CD4-positive, alpha-beta memory T cell (primary cell): Measurements from ENCODE around the gene ERRFI1. TPM values are rescaled to one million over a fixed set of nuclear protein-coding genes. Genes with fewer than 3 reads are reported as not detected.

ENCODE experiments used
- CTCF ChIA-PET: fragments of 350-600 bp; sonication (Branson Sonifier 250); formaldehyde crosslinking; loops from one replicate; lab custom pipeline; 2021; ENCODE audit warnings: inconsistent platforms; ENCODE audit not compliant: partially characterized antibody; lab: Charles Lee
- POLR2A ChIA-PET: fragments of 350-600 bp; sonication (Branson Sonifier 250); formaldehyde crosslinking; loops from one replicate; lab custom pipeline; 2021; ENCODE audit not compliant: partially characterized antibody; lab: Charles Lee
- DNase-seq, 5 donors: peaks; one replicate each; pipeline versions ENCODE4 v3.0.0 to v3.0.0-alpha.2; 2020 to 2022; ENCODE audit warnings: mixed read lengths in 1 of 5
- H3K27ac ChIP-seq: one replicate; pipeline ENCODE4 v1.7.0; 2013; ENCODE audit warnings: low read depth, low read length
- H3K27me3 ChIP-seq: 2 replicates; pipeline ENCODE4 v1.7.0; 2013; ENCODE audit warnings: mild to moderate bottlenecking, low read length, moderate library complexity; ENCODE audit not compliant: insufficient read depth
- H3K36me3 ChIP-seq: 2 replicates; pipeline ENCODE4 v1.7.0; 2013; ENCODE audit warnings: mild to moderate bottlenecking, low read length, moderate library complexity; ENCODE audit not compliant: insufficient read depth
- H3K4me1 ChIP-seq: 2 replicates; pipeline ENCODE4 v1.7.0; 2013; ENCODE audit warnings: mild to moderate bottlenecking, low read length, moderate library complexity; ENCODE audit not compliant: insufficient read depth
- H3K4me3 ChIP-seq, 2 donors: one replicate each; pipeline ENCODE4 v1.7.0; 2013; ENCODE audit warnings: low read length in 2 of 2, mild to moderate bottlenecking in 1 of 2
- H3K9me3 ChIP-seq, 2 donors: one replicate each; pipeline ENCODE4 v1.7.0; 2013; ENCODE audit warnings: low read length in 2 of 2, control low read depth in 1 of 2; ENCODE audit not compliant: control insufficient read depth in 1 of 2
- H3K27ac Mint-ChIP-seq, 7 donors: one replicate each; pipeline ENCODE4 v1.8.0; 2020 to 2021; ENCODE audit warnings: mixed read lengths in 7 of 7, mild to moderate bottlenecking in 6 of 7, inconsistent platforms in 3 of 7, moderate library complexity in 3 of 7
- H3K27me3 Mint-ChIP-seq, 2 donors: one replicate each; pipeline ENCODE4 v1.8.0; 2020 to 2021; ENCODE audit warnings: mixed read lengths in 2 of 2
- H3K36me3 Mint-ChIP-seq, 2 donors: one replicate each; pipeline ENCODE4 v1.8.0; 2020 to 2021; ENCODE audit warnings: mixed read lengths in 2 of 2, inconsistent platforms in 1 of 2, mild to moderate bottlenecking in 1 of 2
- H3K4me1 Mint-ChIP-seq, 4 donors: one replicate each; pipeline ENCODE4 v1.8.0; 2020 to 2021; ENCODE audit warnings: mixed read lengths in 4 of 4, mild to moderate bottlenecking in 1 of 4
- H3K4me3 Mint-ChIP-seq, 8 donors: one replicate each; pipeline ENCODE4 v1.8.0; 2020 to 2021; ENCODE audit warnings: mixed read lengths in 8 of 8, mild to moderate bottlenecking in 7 of 8, moderate library complexity in 6 of 8, inconsistent platforms in 3 of 8
- H3K9me3 Mint-ChIP-seq, 8 donors: one replicate each; pipeline ENCODE4 v1.8.0; 2020 to 2021; ENCODE audit warnings: mixed read lengths in 8 of 8, mild to moderate bottlenecking in 5 of 8, inconsistent platforms in 3 of 8, moderate library complexity in 1 of 8
- intact Hi-C: fragments of 100-400 bp; cut with micrococcal nuclease; formaldehyde crosslinking; loops from one replicate; pipeline ENCODE4 v1.15.1; 2023
- polyA plus RNA-seq, 2 donors: library from polyadenylated mRNA; unstranded; fragments of 300-500 nt; fragmentation: Illumina TruSeq; gene quantifications; one replicate each; pipeline ENCODE4 v1.2.3, GENCODE V29; 2021
- total RNA-seq, 2 experiments: library from RNA; stranded (reverse); gene quantifications; one replicate each; pipeline ENCODE4 v1.2.3, GENCODE V29; 2021

The ERRFI1 gene
- total and polyA plus RNA-seq, 4 experiments from 2014 or later: 0.18 to 1.0 (median 0.88) TPM

DNA sequence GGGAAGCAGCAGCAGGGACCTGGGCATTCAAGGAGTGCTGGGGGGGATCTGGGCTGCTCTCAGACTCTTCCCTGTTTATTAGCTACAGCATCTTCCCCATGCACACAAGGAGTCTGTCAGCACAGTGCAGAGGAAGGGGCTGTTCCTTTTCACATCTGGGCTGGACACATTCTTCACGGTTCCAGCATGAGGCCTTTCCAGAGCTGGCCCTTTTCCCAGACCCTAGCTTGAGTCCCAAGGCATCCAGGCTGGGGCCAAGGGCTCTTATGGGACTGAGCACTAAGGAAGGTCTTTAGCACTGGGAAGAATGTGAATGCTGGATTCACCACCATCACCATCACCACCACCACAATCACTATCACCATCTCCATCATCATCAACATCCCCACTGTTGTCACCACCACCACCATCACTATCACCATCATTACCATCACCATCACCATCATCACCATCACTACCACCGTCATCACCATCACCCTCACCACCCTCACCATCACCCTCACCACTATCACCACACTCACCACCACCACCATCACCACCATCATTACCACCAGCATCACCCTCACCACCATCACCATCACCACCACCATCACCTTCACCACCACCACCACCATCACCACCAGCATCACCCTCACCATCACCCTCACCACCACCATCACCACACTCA, 36.2 kb downstream of the ERRFI1 start:
- Histone ChIP-seq H3K27me3 (no peaks in the 10 kb centered on the region), H3K9me3 (no peaks in the 10 kb centered on the region), H3K4me1 (no peaks in the 10 kb centered on the region), H3K27ac (no peak overlapping the region), H3K36me3 (peaks cover 21% of the 10 kb centered on the region), H3K4me3 (no peak overlapping the region)
- DNase-seq: no peak
- H3K4me1 Mint-ChIP-seq: no peaks in the 10 kb centered on the region
- H3K9me3 Mint-ChIP-seq: no peaks in the 10 kb centered on the region
- intact Hi-C loops: no loop called here
- ChIA-PET CTCF (interaction anchor here (1.0 to 3.0 kb wide), 3 partner anchors 9 to 25 kb away, joined by 3 to 10 read pairs (median 3); no protein-coding TSS in a partner anchor), POLR2A (interaction anchor here (0.6 kb wide), 1 partner anchor 27 kb away, joined by 3 read pairs; no protein-coding TSS in a partner anchor)
- H3K27me3 Mint-ChIP-seq: no peaks in the 10 kb centered on the region
- H3K4me3 Mint-ChIP-seq: no peak overlapping the region
- H3K27ac Mint-ChIP-seq: peak overlapping the region in 3 of 7 donors; percentile 32 to 76 (median 64)
- peaks cover 28 to 33% of the 10 kb centered on the region in 2 donors for H3K36me3 Mint-ChIP-seq

DNA sequence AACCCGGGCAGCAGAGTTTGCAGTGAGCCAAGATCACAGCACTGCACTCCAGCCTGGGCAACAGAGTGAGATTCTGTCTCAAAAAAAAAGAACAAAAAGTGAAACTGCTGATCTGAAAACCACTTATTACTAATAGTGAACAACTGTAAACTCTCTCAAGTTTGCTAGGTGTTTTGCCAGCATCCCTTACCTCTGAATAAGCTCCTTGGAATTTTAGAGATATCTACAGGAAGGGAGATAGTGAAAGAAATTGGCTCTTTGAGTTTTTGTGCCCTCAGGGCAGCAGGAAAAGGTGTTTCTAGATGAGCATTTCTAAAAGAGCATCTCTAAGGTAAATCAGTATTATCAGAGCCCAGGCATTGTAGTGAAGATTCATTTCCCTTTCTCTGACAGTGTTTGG, 37.5 kb downstream of the ERRFI1 start:
- H3K27ac ChIP-seq: no peak overlapping the region
- no peaks in the 10 kb centered on the region for H3K9me3 ChIP-seq
- no peak for DNase-seq
- H3K36me3 ChIP-seq: peaks cover 34% of the 10 kb centered on the region
- intact Hi-C loops: no loop called here
- no peaks in the 10 kb centered on the region for H3K4me1 ChIP-seq
- ChIA-PET POLR2A (no interaction called here), CTCF (interaction anchor here (1.4 to 3.0 kb wide), 2 partner anchors 8 to 26 kb away, joined by 3 to 10 read pairs; no protein-coding TSS in a partner anchor)
- H3K4me3 ChIP-seq: no peak overlapping the region
- no peaks in the 10 kb centered on the region for H3K27me3 ChIP-seq
- peaks cover 40 to 42% of the 10 kb centered on the region in 2 donors for H3K36me3 Mint-ChIP-seq
- H3K27ac Mint-ChIP-seq: peak overlapping the region in 2 of 7 donors; percentile 32 to 37
- no peaks in the 10 kb centered on the region for H3K9me3 Mint-ChIP-seq
- no peak overlapping the region for H3K4me3 Mint-ChIP-seq
- no peaks in the 10 kb centered on the region for H3K4me1 Mint-ChIP-seq
- no peaks in the 10 kb centered on the region for H3K27me3 Mint-ChIP-seq

DNA sequence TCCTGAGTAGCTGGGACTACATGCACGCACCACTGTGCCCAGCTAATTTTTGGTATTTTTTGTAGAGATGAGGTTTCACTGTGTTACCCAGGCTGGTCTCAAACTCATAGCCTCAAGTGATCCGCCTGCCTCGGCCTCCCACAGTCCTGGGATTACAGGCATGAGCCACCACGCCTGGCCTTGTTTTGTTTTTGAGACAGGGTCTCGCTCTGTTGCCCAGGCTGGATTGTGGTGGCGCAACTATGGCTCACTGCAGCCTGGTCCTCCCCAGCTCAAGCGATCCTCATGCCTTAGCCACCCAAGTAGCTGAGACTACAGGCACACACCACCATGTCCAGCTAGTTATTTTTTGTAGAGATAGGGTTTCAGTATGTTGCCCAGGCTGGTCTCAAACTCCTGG, 38.6 kb downstream of the ERRFI1 start:
- peaks cover under 1 to 5% (median 2%) of the 10 kb centered on the region in 4 donors for H3K4me1 Mint-ChIP-seq
- no peak overlapping the region for H3K4me3 Mint-ChIP-seq
- H3K9me3 ChIP-seq: no peaks in the 10 kb centered on the region
- H3K27ac Mint-ChIP-seq: no peak overlapping the region
- peaks cover 42% of the 10 kb centered on the region for H3K36me3 ChIP-seq
- H3K27ac ChIP-seq: no peak overlapping the region
- H3K27me3 Mint-ChIP-seq: no peaks in the 10 kb centered on the region
- no peak for DNase-seq
- H3K27me3 ChIP-seq: no peaks in the 10 kb centered on the region
- intact Hi-C loops: no loop called here
- H3K4me1 ChIP-seq: peaks cover 2% of the 10 kb centered on the region
- peaks cover 43 to 52% of the 10 kb centered on the region in 2 donors for H3K36me3 Mint-ChIP-seq
- CTCF ChIA-PET: no interaction called here
- H3K9me3 Mint-ChIP-seq: no peaks in the 10 kb centered on the region
- POLR2A ChIA-PET: no interaction called here
- H3K4me3 ChIP-seq: no peak overlapping the region

DNA sequence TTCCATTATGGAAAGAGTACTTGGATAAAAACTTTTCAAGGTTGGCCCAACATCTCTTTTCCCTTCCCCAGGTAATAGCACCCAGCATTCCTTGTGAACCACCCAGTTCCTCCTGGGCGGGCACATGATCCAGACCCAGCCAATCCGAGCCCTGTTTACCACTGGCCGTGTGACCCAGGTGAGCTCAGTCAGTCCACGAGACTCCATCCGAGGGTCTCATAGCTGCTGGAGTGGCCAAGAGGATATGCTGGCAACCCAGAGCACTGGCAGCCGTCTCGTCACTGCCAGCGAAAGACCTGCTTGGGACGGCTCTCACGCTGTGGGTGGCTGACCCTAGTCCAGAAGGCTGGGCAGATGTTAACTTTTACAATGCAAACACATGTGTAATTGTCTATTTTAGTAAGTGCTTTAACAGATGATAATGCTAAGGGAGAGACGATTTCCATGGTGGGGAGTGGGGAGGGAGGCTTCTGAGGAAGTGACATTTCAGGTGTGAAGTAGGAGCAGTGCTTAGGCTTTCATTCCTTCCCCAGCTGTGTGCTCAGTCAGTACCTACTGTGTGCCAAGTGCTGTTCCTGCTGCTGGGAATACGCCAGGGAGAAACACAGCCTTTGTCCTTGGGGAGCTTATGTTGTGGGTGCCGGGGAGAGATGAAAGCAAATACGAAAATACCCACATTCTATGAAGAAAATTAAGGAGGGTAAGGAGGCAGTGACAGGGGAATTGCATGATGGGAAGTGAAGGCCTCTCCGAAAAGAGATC, 40.1 kb downstream of the ERRFI1 start:
- Mint-ChIP-seq H3K4me1 (peaks cover 4 to 10% (median 7%) of the 10 kb centered on the region in 4 donors), H3K36me3 (peaks cover 49 to 56% of the 10 kb centered on the region in 2 donors), H3K27ac (peak overlapping the region in 1 of 7 donors; percentile 12), H3K9me3 (no peaks in the 10 kb centered on the region), H3K27me3 (no peaks in the 10 kb centered on the region), H3K4me3 (no peak overlapping the region)
- H3K4me1 ChIP-seq: peaks cover 5% of the 10 kb centered on the region
- intact Hi-C loops: no loop called here
- H3K9me3 ChIP-seq: no peaks in the 10 kb centered on the region
- ChIA-PET POLR2A (no interaction called here), CTCF (interaction anchor here (1.2 to 4.3 kb wide), 2 partner anchors 11 to 29 kb away, joined by 5 to 22 read pairs; no protein-coding TSS in a partner anchor)
- H3K4me3 ChIP-seq: no peak overlapping the region
- H3K27ac ChIP-seq: no peak overlapping the region
- no peaks in the 10 kb centered on the region for H3K27me3 ChIP-seq
- no peak for DNase-seq
- peaks cover 47% of the 10 kb centered on the region for H3K36me3 ChIP-seq

DNA sequence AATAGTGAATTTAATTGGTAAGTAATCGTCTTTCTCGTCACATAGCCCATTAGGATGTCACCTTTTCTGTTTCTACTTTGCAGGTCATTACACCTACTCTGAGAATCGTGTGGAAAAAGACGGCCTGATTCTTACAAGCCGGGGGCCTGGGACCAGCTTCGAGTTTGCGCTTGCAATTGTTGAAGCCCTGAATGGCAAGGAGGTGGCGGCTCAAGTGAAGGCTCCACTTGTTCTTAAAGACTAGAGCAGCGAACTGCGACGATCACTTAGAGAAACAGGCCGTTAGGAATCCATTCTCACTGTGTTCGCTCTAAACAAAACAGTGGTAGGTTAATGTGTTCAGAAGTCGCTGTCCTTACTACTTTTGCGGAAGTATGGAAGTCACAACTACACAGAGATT, 41.3 kb downstream of the ERRFI1 start:
- intact Hi-C loops: no loop called here
- Mint-ChIP-seq H3K4me3 (no peak overlapping the region), H3K9me3 (no peaks in the 10 kb centered on the region), H3K4me1 (peaks cover 4 to 10% (median 7%) of the 10 kb centered on the region in 4 donors), H3K36me3 (peaks cover 49 to 62% of the 10 kb centered on the region in 2 donors), H3K27me3 (no peaks in the 10 kb centered on the region), H3K27ac (no peak overlapping the region)
- Histone ChIP-seq H3K27ac (no peak overlapping the region), H3K4me1 (peaks cover 5% of the 10 kb centered on the region), H3K27me3 (no peaks in the 10 kb centered on the region), H3K36me3 (peaks cover 52% of the 10 kb centered on the region), H3K9me3 (no peaks in the 10 kb centered on the region), H3K4me3 (no peak overlapping the region)
- ChIA-PET POLR2A (interaction anchor here (1.3 kb wide), 1 partner anchor 426 kb away, joined by 3 read pairs; no protein-coding TSS in a partner anchor), CTCF (interaction anchor here (1.2 to 4.3 kb wide), 4 partner anchors 9 to 366 kb away, joined by 5 to 22 read pairs (median 10); no protein-coding TSS in a partner anchor)
- no peak for DNase-seq

DNA sequence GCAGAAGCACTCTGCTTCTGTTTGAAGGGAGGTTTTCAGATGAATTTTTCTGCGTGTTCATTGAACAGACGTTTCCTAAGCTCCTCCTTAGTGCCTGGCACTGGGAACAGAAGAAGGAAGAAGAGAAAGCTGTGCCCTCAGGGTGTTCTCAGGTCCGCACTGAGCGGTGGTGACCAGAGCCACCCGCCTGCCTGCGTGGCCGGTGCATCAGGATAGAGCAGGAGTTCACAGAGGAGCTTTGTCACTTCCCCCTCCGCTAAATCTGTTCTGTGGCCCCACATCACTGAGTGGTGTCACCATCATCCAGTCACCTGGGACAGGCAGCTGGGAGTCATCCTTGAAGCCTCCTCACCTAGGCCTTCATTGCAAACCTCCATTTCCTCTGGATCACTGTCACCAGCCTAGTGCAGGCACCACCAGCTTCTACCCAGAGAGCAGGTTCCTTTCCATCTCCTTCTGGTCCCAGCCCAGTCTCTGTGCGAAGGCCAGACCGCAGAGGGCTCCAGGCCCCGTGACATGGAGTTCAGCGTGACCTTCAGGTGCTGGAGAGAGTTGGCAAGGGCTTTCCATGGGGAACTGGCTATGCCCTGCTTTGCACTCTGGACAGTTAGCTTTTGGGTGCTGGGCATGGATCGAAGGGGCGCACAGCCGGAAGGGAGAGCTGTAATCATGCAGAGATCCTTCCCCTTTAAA, 42.9 kb downstream of the ERRFI1 start:
- ChIA-PET CTCF (interaction anchor here (0.6 to 4.3 kb wide), 12 partner anchors 8 to 367 kb away, joined by 3 to 22 read pairs (median 4); partner anchors contain the start of gene PARK7), POLR2A (no interaction called here)
- peaks cover 63% of the 10 kb centered on the region for H3K36me3 ChIP-seq

More for the DNA sequence above, 42.9 kb downstream of the ERRFI1 start:
- Mint-ChIP-seq H3K4me1 (peaks cover 6 to 10% (median 8%) of the 10 kb centered on the region in 4 donors), H3K27ac (peak overlapping the region in 1 of 7 donors; percentile 62), H3K36me3 (peaks cover 48 to 71% of the 10 kb centered on the region in 2 donors), H3K9me3 (no peaks in the 10 kb centered on the region), H3K4me3 (no peak overlapping the region), H3K27me3 (no peaks in the 10 kb centered on the region)
- Histone ChIP-seq H3K4me1 (peaks cover 5% of the 10 kb centered on the region), H3K27ac (no peak overlapping the region), H3K27me3 (no peaks in the 10 kb centered on the region), H3K4me3 (no peak overlapping the region), H3K9me3 (no peaks in the 10 kb centered on the region)
- intact Hi-C loops: no loop called here
- DNase-seq: no peak
